GM12873 (cell line): ENCODE measurements around the gene SDC3.

Experiments
- CTCF ChIP-seq: IDR thresholded peaks from 2 replicates; pipeline ENCODE4 v1.5.1; 2012; ENCODE audit warnings: low read depth, mild to moderate bottlenecking, moderate library complexity, low read length, control low read depth; ENCODE audit not compliant: insufficient read depth; ENCODE audit errors: missing control alignments

SDC3 gene

DNA sequence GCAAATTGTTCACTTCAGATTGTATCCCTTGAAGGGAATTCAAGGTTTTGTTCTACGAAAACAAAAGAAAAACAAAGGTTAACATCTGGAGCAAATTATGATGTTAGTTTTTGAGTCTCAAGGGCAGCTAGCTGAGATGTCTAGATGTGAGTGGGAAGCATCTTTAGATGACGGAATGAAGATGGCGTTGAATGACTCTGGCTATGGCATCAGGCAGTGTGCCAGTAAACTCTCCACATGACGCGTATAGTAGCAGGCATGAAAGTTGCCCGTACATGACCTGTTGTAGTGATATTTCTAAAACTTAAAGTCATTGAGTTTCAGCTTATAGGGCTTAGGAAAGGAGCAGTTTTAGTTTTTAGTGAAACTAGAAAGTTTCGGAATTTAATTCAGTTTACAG lies 12.3 kb upstream of the SDC3 start:
- TF ChIP-seq CTCF: no peak

DNA sequence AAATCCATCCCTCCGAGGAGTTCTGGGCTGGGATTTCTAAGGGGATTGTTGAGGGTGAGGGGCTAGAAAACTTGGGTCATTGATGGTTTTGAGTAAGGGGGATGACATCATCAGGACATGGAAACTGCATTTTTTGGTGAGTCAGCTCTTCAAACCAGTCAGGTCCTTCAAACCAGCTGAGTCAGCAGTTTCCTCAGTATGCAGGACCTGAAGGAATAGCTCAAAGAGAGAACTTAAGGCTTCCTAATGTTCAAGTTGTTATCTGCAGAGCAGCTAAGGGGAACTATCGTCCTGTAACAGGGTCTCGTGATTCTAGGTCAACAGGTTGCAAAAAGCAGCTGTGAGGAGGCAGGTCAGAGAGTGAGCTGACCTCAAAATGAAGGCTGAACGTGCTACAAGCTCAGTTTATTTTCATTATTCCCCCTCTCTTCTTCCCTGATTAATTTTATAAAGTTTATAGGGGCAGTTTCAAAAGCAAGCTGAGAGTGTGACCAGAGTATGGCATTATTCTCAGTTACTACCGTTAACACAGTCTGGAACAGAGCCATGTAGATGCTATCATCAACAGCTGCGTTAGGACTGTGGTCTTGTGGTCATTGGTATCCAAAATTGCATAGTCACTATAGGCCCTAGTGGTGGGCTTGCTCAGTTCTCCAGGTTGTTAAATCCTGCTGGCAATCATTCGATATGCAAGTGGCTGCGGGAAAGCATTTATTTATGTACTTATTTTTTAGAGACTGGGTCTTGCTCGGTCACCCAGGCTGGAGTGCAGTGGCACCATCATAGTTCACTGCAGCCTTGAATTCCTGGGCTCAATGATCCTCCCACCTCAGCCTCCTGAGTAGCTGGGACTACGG lies 10.7 kb upstream of the SDC3 start:
- no peak for TF ChIP-seq CTCF

GRCh38 chr1:30916296-30916695 lies 7.7 kb upstream of the SDC3 start:
- TF ChIP-seq CTCF: no peak

DNA sequence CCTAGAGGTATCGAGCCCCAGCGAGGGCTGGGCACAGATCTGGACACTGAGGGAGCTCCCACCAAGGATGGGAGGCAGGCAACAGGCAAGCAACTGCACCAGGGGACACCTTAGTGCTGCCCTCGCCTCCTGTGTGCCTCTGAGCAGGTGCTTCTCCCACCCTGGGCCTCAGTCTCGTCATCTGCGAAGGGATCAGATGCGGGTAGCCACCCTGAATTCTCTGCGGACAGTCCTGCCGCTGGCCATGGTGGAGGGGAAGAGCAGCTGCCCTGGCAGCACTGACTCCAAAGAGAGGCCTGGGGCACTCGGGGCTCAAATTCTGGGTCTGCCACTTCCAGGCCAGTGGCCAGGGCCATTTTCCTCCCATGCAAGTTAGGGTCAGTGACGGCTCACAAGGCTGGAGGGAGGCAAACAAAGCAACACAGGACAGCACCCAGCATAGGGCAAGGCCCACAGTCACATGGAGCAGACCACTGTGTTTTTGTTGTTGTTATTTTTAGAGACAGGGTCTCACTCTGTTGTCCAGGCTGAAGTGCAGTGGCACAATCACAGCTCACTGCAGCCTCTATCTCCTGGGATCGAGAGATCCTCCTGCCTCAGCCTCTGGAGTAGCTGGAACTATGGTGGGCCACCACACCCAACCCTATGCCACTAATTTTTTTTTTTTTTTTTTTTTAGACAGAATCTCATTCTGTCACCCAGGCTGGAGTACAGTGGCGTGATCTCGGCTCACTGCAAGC lies 7.1 kb upstream of the SDC3 start:
- no peak for TF ChIP-seq CTCF

DNA sequence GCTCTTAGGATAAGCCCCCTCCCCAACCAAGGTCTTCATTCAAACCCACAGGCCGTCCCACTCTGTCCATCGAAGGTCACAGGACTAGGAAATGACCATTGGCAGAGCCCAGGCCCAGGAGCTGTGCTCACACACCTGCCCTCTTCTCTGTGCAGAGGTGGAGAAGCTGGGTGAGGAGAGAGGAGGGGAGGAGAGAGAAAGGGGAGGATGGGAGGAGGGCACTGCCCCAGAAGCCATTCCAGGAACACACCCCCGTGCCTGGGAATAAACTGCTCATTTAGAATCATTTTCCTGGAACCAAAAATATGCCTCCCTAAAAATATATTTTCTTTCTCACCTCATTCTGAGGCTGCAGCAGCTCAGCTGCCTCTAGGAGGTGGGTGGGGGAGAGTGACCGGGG lies 6.4 kb upstream of the SDC3 start:
- TF ChIP-seq CTCF: no peak

DNA sequence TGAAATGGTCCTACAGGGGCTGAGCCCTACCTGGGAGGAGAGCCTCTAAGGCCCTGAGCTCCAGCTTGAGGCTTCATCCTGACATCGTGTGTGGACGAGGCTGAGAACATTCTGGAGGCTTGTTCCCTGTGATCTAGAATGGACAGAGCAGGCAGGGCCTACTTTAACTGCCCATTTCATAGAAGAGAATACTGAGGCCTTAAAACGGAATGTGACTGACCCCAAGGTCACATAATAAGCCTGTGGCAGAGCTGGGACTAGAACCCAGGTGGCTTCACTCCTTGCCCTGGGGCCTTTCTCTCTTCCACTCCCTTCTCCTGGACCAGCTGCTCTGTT lies 6.0 kb upstream of the SDC3 start:
- no peak for TF ChIP-seq CTCF

DNA sequence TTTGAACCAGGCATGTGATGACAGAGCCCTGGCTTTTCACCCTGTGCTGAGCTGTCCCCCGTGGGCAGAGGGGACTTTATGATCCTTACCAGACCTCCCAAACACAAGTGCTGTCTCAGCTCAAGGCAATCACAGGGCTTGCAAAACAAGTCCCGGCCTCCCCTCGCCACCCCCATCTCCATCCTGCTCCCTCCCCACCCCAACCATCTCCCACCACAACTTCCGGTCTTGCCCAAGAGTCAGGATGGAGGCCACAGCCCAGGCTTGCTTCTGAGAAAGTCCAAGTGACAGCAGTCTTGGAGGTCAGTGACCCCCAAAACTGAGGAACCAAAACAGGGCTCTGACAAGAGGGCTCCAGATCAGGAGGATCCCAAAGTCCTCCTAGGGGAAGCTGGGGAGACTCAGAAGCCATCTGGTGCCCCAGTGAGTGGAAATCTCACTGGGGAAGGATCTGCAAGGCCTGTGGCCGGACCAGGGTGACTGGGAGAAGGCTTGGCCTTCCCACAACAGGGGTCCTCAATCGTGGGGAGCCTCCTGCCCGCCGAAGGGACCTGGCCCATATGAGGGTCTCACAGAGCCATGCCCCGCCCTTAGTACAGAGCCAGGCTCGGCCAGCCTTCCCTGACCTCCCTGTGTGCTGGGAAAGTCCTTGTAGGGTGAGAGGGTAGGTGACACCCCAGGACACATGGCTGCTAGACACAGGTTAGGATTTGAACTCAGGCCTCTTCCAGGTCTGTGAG lies 4.5 kb upstream of the SDC3 start:
- no peak for TF ChIP-seq CTCF
